ENCODE results near the gene ERCC6.

ERCC6 gene

DNA sequence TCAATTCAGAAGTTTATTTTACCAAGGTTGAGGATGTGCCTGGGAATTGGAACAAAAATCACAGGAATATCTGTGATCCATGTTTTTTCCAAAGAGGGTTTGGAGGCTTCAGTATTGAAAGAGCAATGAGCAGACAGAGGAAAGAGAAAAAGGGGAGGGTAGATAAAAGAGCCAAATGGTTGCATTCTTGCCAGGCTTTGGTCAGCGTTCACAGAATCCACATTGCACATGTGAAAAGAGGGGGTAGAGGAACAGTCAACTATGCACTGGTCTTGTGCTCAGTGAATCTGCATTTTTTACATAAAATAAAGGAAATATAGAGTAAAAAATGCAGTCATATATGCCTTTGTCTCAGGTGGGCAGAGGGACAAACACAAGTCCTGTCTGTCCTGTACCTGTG, 20.6 kb upstream of the ERCC6 start:
- Mint-ChIP-seq H3K9me3 (peaks cover 0 to 7% of the 10 kb centered on the region in 2 donors), H3K27me3 (peaks cover 44% of the 10 kb centered on the region), H3K4me3 (no peak overlapping the region), H3K4me1 (peaks cover 8% of the 10 kb centered on the region), H3K27ac (no peak overlapping the region)
- ATAC-seq, result no peak
- DNase-seq, result no peak

DNA sequence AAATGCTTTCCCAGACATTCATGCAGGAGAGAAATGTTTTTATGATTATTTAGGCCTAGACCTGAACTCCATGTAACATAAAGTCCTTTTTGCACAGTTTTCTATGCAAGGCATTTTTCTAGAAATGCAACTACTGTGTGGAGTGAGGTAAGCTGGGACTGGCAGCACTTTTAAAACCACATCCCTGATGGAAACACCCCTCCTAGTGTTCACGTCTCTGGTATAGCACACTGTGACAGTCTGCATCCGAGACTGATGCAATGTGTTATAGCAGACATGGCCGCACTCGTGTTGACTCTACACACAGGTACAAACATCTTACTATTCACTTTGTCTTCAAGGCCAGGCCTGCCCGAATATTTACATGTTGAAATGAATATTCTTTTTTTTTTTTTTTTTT, 19.3 kb upstream of the ERCC6 start:
- Mint-ChIP-seq H3K9me3 (peaks cover 0 to 7% of the 10 kb centered on the region in 2 donors), H3K4me3 (no peak overlapping the region), H3K27me3 (peaks cover 45% of the 10 kb centered on the region), H3K4me1 (peaks cover 8% of the 10 kb centered on the region), H3K27ac (no peak overlapping the region)
- ATAC-seq (no peak), DNase-seq (no peak)

DNA sequence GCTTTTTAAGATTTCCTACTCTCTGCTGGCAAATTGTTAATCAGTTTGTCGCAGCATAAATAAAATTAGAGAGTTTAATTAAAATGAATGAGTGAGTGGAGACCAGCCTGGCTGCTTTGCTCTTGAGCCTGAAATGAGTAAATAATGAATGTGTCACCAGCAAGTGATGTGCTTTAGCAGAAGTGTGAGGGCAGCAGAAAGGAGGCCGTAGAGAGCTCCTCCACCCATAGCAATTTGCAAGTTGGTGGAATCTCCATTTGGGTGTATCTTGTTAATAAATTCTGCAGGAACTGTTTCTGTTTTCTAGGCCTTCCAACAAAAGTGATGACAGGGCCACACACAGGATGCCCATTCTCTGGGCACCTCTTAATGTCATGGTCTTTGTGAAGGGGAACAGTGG, 18.8 kb upstream of the ERCC6 start:
- DNase-seq, result no peak
- Mint-ChIP-seq H3K27me3 (peaks cover 46% of the 10 kb centered on the region), H3K4me1 (peaks cover 3% of the 10 kb centered on the region), H3K4me3 (no peak overlapping the region), H3K9me3 (peaks cover 0 to 7% of the 10 kb centered on the region in 2 donors), H3K27ac (no peak overlapping the region)
- ATAC-seq, result no peak

DNA sequence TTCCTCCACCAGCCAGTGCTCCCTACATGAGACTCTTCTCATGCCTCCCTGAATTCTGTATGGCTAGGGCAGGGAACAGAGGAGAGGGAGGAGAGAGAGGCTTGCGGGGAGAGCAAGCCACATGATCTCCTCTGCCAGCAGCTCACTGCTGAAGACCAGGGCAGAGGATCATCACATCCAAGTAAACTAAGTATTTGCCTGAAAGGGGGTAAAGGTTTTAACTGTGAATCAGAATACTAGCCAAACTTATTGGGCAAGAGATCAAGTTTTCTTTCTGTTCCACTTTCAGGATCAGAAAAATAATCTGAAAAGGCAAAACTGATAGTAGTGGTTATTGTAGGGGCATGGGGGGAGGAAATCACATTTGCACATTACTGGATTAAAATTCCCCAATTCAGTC, 17.8 kb upstream of the ERCC6 start:
- no peak for DNase-seq
- Mint-ChIP-seq H3K27me3 (peaks cover 46% of the 10 kb centered on the region), H3K9me3 (peaks cover 0 to 7% of the 10 kb centered on the region in 2 donors)

DNA sequence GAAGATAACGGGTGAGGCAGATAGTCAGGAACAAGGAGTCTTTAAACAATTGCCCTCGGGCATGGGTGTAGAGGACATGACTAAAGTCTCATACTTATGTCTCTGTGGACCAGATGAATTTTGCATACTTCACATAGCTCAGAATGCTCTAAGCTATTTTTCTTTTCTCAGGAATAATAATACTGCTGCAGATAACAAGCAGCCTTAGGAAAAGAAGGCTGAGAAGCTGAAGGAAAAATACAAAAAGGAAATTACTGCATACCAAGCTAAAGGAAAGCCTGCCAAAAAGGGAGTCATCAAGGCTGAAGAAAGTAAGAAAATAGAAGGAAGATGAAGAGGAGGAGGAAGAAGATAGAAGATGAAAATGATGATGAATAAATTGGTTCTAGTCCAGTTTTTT, 13.4 kb upstream of the ERCC6 start:
- ATAC-seq (no peak), DNase-seq (no peak)
- Mint-ChIP-seq H3K27me3 (peaks cover 26% of the 10 kb centered on the region), H3K4me3 (no peak overlapping the region), H3K4me1 (no peaks in the 10 kb centered on the region), H3K9me3 (peaks cover 0 to 7% of the 10 kb centered on the region in 2 donors), H3K27ac (no peak overlapping the region)

More for the DNA sequence above, 17.8 kb upstream of the ERCC6 start:
- Mint-ChIP-seq H3K4me1 (no peaks in the 10 kb centered on the region), H3K4me3 (no peak overlapping the region), H3K27ac (peak overlapping the region in 1 of 2 donors; percentile 68)
- ATAC-seq, result no peak

DNA sequence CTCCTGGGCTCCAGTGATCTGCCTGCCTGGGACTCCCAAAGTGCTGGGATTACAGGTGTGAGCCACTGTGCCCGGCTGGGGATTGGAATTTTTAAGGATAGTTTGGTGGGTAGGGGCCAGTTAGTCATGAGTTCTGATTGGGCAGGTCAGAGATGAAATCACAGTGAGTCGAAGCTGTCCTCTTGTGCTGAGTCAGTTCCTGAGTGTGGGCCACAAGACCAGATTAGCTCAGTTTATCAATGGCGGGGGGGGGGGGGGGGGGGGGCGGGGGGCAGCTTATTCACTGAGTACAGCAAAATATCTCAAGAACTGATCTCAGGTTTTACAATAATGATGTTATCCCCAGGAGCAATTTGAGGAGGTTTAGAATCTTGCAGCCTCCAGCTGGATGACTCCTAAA, 11.6 kb upstream of the ERCC6 start:
- no peak for ATAC-seq
- Mint-ChIP-seq H3K4me3 (no peak overlapping the region), H3K27me3 (peaks cover 22% of the 10 kb centered on the region), H3K9me3 (peaks cover 0 to 6% of the 10 kb centered on the region in 2 donors), H3K4me1 (no peaks in the 10 kb centered on the region), H3K27ac (no peak overlapping the region)
- DNase-seq, result no peak

DNA sequence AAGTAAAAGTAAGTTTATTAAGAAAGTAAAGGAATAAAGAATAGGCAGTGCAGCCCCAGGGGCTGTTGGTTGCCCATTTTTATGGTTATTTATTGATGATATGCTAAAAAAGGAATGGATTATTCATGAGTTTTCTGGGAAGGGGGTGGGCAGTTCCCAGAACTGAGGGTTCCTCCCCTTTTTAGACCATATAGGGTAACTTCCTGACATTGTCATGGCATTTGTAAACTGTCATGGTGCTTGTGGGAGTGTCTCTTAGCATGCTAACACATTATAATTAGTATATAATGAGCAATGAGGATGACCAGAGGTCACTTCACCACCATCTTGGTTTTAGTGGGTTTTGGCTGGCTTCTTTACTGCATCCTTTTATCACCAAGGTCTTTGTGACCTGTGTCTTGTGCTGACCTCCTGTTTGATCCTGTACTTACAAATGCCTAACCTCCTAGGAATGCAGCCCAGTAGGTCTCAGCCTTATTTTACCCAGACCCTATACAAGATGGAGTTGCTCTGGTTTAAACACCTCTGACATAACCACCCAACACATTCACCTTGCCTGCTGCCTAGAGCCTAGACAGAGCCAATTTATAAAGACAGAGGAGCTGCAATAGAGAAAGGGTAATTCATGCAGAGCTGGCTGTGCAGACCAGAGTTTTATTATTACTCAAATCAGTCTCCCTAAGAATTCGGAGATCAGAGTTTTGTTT, 10.9 kb upstream of the ERCC6 start:
- Mint-ChIP-seq H3K4me3 (no peak overlapping the region), H3K27ac (no peak overlapping the region), H3K27me3 (peaks cover 22% of the 10 kb centered on the region), H3K9me3 (no peaks in the 10 kb centered on the region), H3K4me1 (no peaks in the 10 kb centered on the region)
- DNase-seq (no peak), ATAC-seq (no peak)

DNA sequence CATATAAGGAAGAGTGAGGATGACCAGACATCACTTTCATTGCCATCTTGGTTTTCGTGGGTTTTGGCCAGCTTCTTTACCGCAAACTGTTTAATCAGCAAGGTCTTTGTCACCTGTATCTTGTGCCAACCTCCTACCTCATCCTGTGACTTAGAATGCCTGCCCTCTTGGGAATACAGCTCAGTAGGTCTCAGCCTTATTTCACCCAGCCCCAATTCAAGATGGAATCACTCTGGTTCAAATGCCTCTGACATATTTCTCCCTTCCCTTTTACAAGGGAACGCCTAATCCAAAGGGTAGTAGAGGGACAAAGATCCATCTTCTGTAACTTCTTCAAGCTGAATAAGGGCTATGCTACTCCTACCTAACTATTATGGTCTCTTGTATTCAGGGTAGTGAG, 4.7 kb upstream of the ERCC6 start:
- Mint-ChIP-seq H3K9me3 (peaks cover 0 to 5% of the 10 kb centered on the region in 2 donors), H3K27ac (no peak overlapping the region), H3K4me1 (peaks cover 11% of the 10 kb centered on the region), H3K27me3 (peaks cover 38% of the 10 kb centered on the region), H3K4me3 (no peak overlapping the region)
- no peak for ATAC-seq
- DNase-seq, result no peak

DNA sequence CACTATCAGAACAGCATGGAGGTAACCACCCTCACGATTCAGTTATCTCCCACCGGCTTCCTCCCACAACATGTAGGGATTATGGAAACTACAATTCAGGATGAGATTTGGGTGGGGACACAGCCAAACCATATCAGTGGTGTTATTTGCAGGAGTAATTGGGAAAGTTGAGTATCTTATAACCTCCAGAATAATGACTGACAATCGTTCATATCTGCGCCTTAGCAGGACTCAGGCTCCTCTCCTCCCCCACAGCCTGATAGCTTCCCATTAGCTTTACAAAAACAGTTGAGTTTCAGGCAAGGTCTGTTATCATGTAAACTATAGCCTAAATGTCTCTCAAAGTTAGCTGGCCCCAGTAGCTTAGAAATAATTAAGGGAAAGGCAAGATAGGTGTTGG, 3.4 kb upstream of the ERCC6 start:
- H3K27me3 Mint-ChIP-seq, result peaks cover 38% of the 10 kb centered on the region
- H3K9me3 Mint-ChIP-seq, result peaks cover 0 to 5% of the 10 kb centered on the region in 2 donors
- no peak overlapping the region for H3K4me3 Mint-ChIP-seq
- no peak for ATAC-seq
- no peak for DNase-seq
- no peak overlapping the region for H3K27ac Mint-ChIP-seq
- peaks cover 18% of the 10 kb centered on the region for H3K4me1 Mint-ChIP-seq

DNA sequence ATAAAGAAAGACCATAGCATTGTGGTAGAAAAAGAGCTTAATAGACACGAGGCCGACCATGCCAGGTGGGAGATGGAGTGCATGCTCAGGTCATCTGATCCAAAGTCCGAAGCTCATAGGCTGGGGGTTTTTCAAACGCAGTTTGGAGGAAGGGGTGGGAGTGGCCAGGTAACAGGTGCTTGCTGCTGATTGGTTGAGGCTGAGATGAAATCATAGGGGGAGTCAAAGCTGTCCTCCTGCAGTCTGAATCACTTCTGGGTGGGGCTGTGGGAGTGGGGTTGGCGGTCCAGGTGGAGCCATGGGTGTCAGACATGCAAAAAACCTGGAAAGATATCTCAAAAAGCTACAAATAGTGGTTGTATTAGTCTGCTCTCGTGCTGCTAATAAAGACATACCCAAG, 2.8 kb upstream of the ERCC6 start:
- DNase-seq (no peak), ATAC-seq (no peak)
- Mint-ChIP-seq H3K4me3 (no peak overlapping the region), H3K27me3 (peaks cover 38% of the 10 kb centered on the region), H3K9me3 (peaks cover 0 to 5% of the 10 kb centered on the region in 2 donors), H3K27ac (no peak overlapping the region), H3K4me1 (peaks cover 21% of the 10 kb centered on the region)

DNA sequence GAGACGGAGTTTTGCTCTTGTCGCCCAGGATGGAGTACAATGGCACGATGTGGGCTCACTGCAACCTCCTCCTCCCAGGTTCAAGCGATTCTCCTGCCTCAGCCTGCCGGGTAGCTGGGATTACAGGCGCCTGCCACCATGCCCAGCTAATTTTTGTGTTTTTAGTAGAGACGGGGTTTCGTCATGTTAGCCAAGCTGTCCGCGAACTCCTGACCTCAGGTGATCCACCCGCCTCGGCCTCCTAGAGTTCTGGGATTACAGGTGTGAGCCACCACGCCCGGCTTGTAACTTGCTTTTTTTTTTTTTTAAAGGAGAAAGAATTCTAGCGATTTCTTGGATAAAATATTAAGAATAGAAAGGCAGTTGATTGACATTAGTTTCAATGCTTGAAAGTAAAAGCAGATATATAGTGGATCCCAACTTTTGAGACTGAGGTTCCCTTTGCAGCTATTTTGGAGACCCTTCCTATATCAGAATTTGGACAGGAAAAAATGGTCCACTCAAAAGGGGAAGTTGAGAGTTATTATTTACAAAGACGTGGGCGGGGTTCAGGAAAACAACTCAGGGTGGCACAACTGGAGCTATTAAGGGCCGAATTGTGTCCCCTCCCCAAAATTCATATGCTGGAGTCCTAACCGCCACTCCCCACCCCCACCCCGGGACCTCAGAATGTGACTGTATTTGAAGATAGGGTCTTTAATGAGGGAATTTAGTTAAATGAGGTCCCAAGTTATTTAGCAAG, 1.3 kb upstream of the ERCC6 start:
- Mint-ChIP-seq H3K27ac (no peak overlapping the region), H3K4me3 (peak overlapping the region in 1 of 2 donors; percentile 94), H3K4me1 (peaks cover 36% of the 10 kb centered on the region), H3K27me3 (peaks cover 38% of the 10 kb centered on the region), H3K9me3 (peaks cover 0 to 5% of the 10 kb centered on the region in 2 donors)
- ATAC-seq (no peak), DNase-seq (no peak)

DNA sequence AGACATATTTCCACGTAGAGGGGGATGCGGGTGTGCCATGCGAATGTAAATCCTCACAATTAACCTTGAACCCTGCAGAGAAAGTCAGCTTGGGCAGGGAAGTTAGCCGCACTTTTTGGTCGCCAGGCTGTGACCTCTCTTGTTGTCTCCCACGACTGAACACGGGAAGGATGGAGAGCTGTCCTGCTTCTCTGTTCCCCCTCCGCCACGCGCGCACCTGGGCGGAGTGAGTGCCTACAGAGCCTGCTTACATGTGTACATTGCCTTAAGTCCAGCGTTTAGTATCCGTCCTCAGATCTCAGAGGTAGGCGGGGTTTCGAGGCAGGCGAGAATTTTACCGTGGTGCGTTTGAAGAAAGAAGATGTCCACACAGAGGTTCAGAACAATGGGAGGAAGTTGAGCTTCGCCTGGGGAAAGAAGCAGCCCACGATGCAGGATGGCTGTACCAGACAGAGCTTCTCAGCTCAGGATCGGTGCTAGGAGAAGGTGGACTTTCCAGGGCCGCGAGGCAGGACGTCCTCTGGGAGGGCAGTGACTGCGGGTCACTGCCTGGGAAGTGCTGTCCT, 482 bp upstream of the ERCC6 start:
- H3K27me3 Mint-ChIP-seq, result peaks cover 38% of the 10 kb centered on the region
- ATAC-seq (peak; percentile 31), DNase-seq (no peak)
- H3K27ac Mint-ChIP-seq, result peak overlapping the region; percentile 98 to 99
- H3K4me3 Mint-ChIP-seq, result peak overlapping the region; percentile 90 to 94
- H3K9me3 Mint-ChIP-seq, result peaks cover 0 to 5% of the 10 kb centered on the region in 2 donors
- H3K4me1 Mint-ChIP-seq, result peaks cover 44% of the 10 kb centered on the region

DNA sequence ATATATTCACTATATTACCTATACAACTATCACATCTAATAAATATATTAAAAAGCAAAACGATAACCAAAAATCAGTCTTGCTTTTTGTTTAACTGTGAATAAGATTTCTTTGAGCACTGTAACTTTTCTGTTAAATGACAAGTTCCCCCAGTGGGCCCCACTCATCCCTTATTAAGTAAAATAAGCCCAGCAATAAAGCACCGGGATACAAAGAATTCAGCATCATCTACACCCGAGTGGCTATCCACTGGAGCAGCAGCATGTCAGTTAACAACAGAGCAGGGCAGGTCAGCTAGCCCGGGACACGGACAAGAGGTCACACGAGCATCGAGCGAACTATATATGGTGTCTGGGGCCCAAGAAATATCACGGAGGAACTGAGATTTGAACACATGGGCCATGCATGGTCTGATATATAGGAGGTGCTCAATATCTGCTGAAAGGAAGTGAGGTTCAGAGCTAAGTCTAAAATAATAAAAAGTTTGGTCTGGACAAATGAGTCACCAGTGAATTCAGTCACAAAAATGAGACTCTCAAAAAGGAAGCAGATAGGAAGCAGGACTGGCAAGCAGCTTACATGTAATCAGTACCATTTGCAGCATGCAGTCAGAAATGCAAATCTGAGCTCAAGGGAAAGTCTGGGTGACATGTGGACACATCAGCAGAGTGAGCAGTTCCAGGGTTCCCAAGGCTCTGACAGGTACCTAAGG, 4.1 kb downstream of the ERCC6 start:
- Mint-ChIP-seq H3K4me3 (peak overlapping the region; percentile 12 to 35), H3K9me3 (no peaks in the 10 kb centered on the region), H3K27ac (peak overlapping the region; percentile 57 to 68), H3K27me3 (peaks cover 7% of the 10 kb centered on the region), H3K4me1 (peaks cover 62% of the 10 kb centered on the region)
- ATAC-seq, result peak; percentile 46
- peak in 1 of 2 donors; percentile 38 for DNase-seq

DNA sequence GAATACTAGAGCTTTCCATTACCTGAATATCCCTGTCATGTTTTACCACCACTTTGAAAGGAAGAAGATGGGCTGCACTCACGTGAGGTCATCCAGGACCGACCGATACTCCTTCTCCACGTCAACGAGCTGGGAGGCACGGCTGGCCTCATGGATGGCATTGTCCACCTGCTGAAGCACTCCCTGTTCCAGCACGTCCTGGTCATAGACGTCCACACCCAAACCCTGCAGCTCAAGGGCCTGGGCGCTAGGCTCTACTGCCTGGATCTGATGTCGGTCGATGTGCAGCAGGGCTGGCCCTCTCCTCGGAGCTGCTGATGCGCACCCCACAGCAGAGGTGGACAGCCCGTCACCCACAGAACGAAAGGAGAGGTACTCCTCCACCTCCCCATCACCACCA, 6.5 kb downstream of the ERCC6 start:
- Mint-ChIP-seq H3K27me3 (no peaks in the 10 kb centered on the region), H3K27ac (no peak overlapping the region), H3K4me3 (no peak overlapping the region), H3K9me3 (no peaks in the 10 kb centered on the region), H3K4me1 (peaks cover 56% of the 10 kb centered on the region)
- DNase-seq, result no peak
- ATAC-seq, result no peak

DNA sequence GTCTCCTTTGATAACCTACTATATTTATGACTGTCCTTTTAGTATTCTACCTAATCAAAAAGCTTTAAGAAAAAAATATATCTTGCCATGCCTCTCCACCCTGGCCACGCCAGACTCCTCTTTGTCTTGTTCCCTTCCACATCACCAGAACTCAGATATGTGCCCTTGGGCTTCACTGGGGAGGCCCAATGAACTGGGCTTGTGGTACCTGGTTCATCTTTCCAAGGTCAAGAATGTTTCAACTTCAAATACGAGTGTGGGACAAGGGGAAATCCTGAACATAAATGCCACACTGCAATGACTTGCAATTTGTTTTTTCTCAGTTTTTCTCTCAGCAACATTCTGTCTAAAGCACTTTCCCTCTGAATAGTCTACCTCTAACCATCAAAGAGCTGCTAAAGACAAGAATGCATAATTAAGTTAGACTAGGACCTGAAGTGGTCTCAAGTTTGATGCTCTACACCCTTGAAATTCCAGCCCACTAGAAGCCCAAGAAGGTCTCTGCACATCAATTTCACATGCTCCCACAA, 9.9 kb downstream of the ERCC6 start:
- peak overlapping the region in 1 of 2 donors; percentile 49 for H3K27ac Mint-ChIP-seq
- no peak overlapping the region for H3K4me3 Mint-ChIP-seq
- peaks cover 28% of the 10 kb centered on the region for H3K4me1 Mint-ChIP-seq
- no peaks in the 10 kb centered on the region for H3K27me3 Mint-ChIP-seq
- DNase-seq (no peak), ATAC-seq (no peak)
- no peaks in the 10 kb centered on the region for H3K9me3 Mint-ChIP-seq

Measured in stimulated activated naive CD8-positive, alpha-beta T cell treated with anti-CD3 and anti-CD28 coated beads, Interleukin-15, amount 100 ng/mL, for 72 hours (primary cell).